Activated CD8-positive, alpha-beta memory T cell treated with anti-CD3 and anti-CD28 coated beads for 48 hours (primary cell): Measurements from ENCODE around the gene GCSAM.

Source experiments
- DNase-seq, 3 experiments: peaks; one replicate each; pipeline ENCODE4 v3.0.0-alpha.2; 2020; ENCODE audit warnings: low read depth in 2 of 3, low spot score in 2 of 3

The GCSAM gene

GRCh38 chr3:112074616-112075497, 58.2 kb downstream of the GCSAM start:
- no peak for DNase-seq

GRCh38 chr3:112074006-112074405, 59.0 kb downstream of the GCSAM start:
- no peak for DNase-seq

GRCh38 chr3:112072387-112073060, 60.5 kb downstream of the GCSAM start:
- peak in 2 of 3 experiments; percentile 5 to 14 for DNase-seq
